Colon (tissue), 2 donors: Measurements from ENCODE around the gene ELF2.
A peak's percentile ranks its signal among the peaks of the same experiment; 100 is the strongest.
"Not testable (repeated sequence)": the region's sequence is repeated elsewhere in the genome, so short reads cannot be mapped to it uniquely, and the experiment has no call there.

Experiments
- FAIRE-seq: peaks from 2 replicates; lab custom pipeline; 2012; peaks lifted over from hg19 to GRCh38; lab: Jason Lieb, UNC
- donor health status: control.
- donor health status: control.

Gene ELF2

GRCh38 chr4:139188648-139189416 is 11.8 kb upstream of the ELF2 start:
- no peak for FAIRE-seq

- FAIRE-seq: no peak
Measured at GRCh38 chr4:139184129-139184528, 7.1 kb upstream of the ELF2 start.

DNA sequence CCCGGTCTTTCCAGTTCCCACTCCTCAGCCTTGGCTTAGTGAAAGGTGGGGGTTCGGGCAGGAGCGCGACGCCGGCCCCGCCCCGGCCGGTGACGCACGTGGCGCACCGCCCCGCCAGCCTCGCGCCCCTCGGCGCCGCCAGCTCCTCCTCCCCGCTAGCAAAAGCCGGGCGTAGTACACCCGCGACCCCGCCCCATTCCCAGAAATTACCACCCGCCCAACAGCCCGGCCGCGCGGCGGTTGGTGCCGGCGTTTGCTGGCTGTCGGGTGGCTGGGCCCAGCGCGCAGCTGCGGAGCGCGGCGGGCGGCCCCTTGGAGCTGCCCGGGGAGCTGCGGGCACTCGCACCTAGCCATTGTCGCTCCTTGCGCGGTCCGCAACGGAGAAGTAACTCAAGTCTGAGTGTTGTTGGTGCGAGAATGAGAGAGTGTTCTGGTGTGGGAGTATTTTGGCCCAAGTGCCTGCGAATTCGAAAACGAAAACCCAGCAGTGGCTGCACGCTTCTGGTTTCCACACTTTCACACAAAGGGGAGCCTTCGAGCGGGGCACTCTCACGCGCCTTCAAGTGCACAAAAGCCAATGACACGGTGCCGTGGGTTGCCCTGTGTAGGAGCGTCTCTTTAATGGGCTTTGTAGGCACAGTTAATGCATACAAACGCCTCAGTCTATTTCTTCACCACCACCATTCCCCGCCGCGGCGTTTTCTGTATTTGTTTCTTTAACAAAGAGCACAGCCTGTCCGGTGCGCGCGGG is 1.0 kb upstream of the ELF2 start:
- no peak for FAIRE-seq

- FAIRE-seq: no peak
Measured at GRCh38 chr4:139176302-139177048, 543 bp downstream of the ELF2 start.

GRCh38 chr4:139175646-139176301 is 1.2 kb downstream of the ELF2 start:
- no peak for FAIRE-seq

DNA sequence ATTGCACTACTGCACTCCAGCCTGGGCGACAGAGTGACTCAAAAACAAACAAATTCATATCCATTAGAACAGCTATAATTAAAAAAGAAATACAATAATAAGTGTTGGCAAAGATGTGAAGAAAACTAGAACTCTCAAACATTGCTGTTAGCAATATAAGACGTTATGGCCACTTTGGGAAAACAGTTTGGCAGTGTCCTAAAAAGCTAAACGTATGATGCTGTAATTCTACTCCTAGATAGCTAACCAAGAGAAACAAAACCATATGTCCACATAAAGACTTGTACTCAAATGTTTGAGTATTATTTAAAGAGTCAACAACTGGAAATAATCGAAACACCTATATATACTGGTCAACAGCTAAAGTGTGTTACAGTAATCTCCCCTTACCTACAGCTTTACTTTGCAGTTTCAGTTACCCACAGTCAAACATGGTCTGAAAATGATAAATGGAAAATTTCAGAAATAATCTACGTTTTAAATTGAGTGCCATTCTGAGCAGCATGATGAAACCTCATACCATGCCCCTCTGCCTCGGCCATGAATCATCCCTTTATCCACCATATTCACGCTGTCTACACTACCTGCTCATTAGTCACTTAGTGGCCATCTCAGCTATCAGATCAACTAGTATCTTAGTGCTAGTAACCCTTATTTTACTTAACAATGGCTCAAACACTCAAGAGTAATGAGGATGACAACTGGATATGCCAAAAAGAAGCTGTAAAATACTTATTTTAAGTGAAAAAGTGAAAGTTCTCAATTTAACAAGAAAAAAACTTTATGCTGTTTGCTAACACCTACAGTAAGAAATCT is 4.9 kb downstream of the ELF2 start:
- no peak for FAIRE-seq

GRCh38 chr4:139170932-139171331 is 6.1 kb downstream of the ELF2 start:
- FAIRE-seq: no peak

- FAIRE-seq: no peak
Measured at GRCh38 chr4:139167774-139168444, 9.1 kb downstream of the ELF2 start.

DNA sequence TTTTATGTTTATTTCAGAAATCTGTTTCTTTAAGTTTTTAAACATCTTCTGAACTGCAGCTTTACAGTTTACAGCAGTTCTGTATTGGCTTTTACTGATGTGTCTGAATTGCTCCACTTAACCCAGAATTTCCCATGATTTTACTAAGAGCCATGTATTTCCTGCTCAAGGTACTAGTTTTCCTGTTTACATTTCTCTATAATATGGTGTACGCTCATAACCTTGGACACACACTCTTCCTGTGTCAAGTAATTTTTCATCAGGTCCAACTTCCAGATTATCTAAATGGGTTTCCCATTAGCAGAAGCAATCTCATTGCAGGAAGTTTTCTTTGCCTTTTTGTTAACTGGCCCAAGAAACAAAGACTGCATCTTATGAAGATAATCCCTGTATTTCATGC is 12.3 kb downstream of the ELF2 start:
- no peak for FAIRE-seq

DNA sequence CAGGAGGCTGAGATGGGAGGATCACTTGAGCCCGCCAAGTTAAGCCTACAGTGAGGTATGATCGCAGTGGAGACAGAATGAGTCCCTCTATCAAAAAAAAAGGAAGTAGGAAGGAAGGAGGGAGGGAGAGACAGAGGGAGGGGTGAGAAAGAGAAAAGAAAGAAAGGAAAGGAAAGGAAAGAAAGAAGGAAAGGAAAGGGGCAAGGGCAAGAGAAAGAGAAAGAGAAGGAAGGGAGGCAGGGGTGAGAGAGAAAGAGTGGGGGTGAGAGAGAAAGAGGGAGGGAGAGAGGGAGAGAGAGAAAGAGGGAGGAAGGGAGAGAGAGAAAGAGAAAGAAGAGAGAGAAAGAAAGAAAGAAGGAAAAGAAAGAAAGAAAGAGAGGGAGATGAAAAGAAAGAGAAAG is 13.2 kb downstream of the ELF2 start:
- no peak for FAIRE-seq

- FAIRE-seq: not testable (repeated sequence)
Measured at GRCh38 chr4:139157977-139158376, 19.0 kb downstream of the ELF2 start.

GRCh38 chr4:139154952-139155557 is 22.0 kb downstream of the ELF2 start:
- FAIRE-seq: no peak

DNA sequence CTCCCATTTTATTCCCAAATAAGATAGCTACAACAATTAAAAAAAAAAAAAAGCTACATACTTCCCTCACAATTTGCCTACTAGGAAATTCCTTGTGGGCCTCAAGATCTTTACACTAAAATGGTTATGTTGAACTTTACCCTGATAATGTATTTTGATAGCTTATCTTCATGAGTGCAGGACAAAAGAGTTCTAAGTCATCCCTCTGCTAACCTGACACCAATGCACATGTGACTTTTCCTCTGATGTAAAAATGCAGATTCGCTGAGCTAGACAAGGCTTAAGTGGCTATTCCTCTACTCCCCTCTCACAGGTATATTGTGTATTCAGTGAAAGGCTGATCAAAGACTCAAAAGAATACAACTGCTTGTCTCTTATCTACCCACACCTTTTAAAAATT is 22.5 kb downstream of the ELF2 start:
- no peak for FAIRE-seq

DNA sequence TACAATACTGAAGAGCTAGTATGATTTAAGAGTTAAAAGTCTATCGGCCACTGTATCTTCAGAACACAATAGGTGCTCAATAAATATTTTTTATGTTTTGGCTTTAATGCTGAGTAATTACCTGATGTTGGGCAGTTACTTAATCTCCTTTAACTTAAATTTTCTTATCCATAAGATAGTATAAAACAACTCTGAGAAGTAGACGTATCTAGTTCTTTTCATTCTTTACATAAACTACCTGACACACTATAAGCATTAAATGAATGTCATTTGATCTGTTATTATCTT is 22.9 kb downstream of the ELF2 start:
- no peak for FAIRE-seq

GRCh38 chr4:139153411-139154133 is 23.4 kb downstream of the ELF2 start:
- no peak for FAIRE-seq

DNA sequence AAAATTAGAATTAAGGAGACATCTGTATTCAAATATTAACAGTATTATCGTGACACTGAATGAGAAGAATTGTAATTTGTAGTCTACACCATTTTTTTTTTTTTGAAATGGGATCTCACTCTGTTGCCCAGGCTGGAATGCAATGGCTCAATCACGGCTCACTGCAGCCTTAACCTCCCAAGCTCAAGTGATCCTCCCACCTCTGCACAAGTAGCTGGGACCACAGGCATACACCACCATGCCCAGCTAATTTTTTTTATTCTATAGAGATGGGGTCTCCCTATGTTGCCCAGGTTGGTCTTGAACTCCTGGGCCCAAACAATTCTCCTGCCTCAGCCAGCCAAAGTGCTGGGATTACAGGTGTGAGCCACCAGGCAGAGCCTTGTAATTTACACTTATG is 24.8 kb downstream of the ELF2 start:
- FAIRE-seq: no peak

- FAIRE-seq: peak; percentile 64
Measured at GRCh38 chr4:139146926-139147629, 29.9 kb downstream of the ELF2 start.

GRCh38 chr4:139145552-139145932 is 31.5 kb downstream of the ELF2 start:
- no peak for FAIRE-seq

DNA sequence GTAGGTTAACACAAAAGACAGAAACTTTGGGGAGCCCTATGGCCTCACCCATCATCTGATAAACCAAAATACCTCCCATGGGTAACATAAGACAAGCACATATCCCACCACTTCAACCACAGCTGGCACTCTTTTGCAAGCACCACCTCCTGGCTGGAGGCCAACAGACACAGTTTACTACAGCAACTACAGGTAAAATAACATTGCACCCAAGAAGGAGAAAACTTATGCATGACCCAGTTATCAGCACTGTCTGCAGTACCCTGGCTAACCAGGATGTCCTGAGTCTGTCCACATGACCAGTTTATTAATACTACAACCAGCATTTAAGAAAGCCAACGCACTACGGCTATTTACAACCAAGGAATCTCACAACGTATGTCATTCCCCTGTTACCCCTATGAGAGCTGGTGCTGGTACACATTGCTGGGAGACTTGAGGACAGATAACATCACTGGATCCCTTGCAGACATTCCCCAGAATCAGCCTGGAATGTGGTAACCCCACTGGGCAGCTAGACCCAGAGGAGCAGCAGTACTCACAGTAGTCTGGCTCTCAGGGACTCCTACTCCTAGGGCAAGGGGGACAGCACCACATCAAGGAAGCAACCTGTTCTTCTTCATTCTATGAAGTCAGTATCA is 32.0 kb downstream of the ELF2 start:
- no peak for FAIRE-seq
